ENCODE data around the gene CGNL1.

The CGNL1 gene

DNA sequence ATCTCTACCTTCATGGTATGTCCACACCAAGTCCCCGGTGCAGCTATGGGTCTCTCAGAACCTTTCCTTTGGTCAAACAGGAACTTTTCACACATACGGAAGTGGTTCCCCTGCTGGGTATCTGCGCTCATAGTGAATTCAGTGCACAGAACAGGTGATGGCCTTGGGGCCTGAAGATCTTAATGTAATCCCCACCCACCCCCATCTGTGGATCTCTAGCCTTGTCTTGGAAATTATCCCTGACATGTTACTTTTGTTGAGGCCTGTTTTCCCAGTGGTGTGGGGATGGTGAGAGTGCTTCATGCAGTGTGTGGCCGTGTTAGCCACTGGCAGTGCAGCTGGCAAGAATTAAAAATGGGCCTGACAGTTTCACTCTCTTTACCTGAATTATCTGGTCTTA is 143.5 kb downstream of the CGNL1 start:
- no peaks in the 10 kb centered on the region for H3K4me1 ChIP-seq (ENCODE audit: insufficient read depth, low read length, poor library complexity, severe bottlenecking)

DNA sequence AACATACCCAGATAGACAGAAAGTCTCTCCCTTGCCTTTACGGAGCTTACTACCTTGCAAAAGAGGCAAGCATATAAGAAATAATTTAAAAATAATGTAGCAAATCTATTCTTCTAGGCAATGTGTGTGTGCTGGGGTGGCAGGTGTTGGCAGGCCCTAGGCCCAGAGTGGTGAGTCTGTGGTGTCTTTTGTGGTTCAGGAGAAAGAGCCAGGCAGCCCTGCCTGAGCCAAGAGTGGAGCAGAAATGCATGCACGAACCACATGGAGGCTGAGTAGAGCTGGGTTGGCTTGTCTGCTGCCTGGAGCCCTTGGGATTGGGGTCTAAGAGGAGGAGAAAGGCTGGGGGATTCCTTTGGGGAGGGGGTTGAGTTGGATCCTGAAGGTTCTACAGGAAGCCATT is 145.2 kb downstream of the CGNL1 start:
- H3K4me3 ChIP-seq (ENCODE audit: low read length, poor library complexity, severe bottlenecking) = no peak overlapping the region
- TF ChIP-seq, protein P1, sequence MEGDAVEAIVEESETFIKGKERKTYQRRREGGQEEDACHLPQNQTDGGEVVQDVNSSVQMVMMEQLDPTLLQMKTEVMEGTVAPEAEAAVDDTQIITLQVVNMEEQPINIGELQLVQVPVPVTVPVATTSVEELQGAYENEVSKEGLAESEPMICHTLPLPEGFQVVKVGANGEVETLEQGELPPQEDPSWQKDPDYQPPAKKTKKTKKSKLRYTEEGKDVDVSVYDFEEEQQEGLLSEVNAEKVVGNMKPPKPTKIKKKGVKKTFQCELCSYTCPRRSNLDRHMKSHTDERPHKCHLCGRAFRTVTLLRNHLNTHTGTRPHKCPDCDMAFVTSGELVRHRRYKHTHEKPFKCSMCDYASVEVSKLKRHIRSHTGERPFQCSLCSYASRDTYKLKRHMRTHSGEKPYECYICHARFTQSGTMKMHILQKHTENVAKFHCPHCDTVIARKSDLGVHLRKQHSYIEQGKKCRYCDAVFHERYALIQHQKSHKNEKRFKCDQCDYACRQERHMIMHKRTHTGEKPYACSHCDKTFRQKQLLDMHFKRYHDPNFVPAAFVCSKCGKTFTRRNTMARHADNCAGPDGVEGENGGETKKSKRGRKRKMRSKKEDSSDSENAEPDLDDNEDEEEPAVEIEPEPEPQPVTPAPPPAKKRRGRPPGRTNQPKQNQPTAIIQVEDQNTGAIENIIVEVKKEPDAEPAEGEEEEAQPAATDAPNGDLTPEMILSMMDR (conservative IDR thresholded peaks at IDR 0.05; ENCODE audit: low read length) = no peak
- no peak for TF ChIP-seq EZH2phosphoT487 (IDR thresholded peaks at IDR 0.05; ENCODE audit: borderline replicate concordance)
- no peaks in the 10 kb centered on the region for H3F3A ChIP-seq (ENCODE audit: low read depth)
- H3K4me2 ChIP-seq (ENCODE audit: low read depth, low read length, poor library complexity, severe bottlenecking) = no peak overlapping the region
- H3K9me2 ChIP-seq (replicated peaks; ENCODE audit: low read depth, low read length) = no peaks in the 10 kb centered on the region
- no peaks in the 10 kb centered on the region for H3K36me3 ChIP-seq (ENCODE audit: insufficient read depth, low read length)
- H3K79me2 ChIP-seq (ENCODE audit: insufficient read depth, low read length) = no peaks in the 10 kb centered on the region
- no peaks in the 10 kb centered on the region for H3K27me3 ChIP-seq (ENCODE audit: insufficient read depth, low read length, poor library complexity, severe bottlenecking)
- no peaks in the 10 kb centered on the region for H4K20me1 ChIP-seq (ENCODE audit: insufficient read depth, low read length, poor library complexity, severe bottlenecking)
- H3K9me3 ChIP-seq (ENCODE audit: insufficient read depth, low read depth, low read length) = no peaks in the 10 kb centered on the region
- H3K9ac ChIP-seq (ENCODE audit: low read depth, low read length, poor library complexity, severe bottlenecking) = no peak overlapping the region
- H3K4me1 ChIP-seq (ENCODE audit: insufficient read depth, low read length, poor library complexity, severe bottlenecking) = no peaks in the 10 kb centered on the region
- H2AFZ ChIP-seq (ENCODE audit: low read length) = no peak overlapping the region

More for the DNA sequence above, 143.5 kb downstream of the CGNL1 start:
- Histone ChIP-seq H3K9ac (ENCODE audit: low read depth, low read length, poor library complexity, severe bottlenecking) (no peak overlapping the region), H3K4me3 (ENCODE audit: low read length, poor library complexity, severe bottlenecking) (no peak overlapping the region), H4K20me1 (ENCODE audit: insufficient read depth, low read length, poor library complexity, severe bottlenecking) (no peaks in the 10 kb centered on the region), H3K27me3 (ENCODE audit: insufficient read depth, low read length, poor library complexity, severe bottlenecking) (no peaks in the 10 kb centered on the region), H3F3A (ENCODE audit: low read depth) (no peaks in the 10 kb centered on the region), H2AFZ (ENCODE audit: low read length) (no peak overlapping the region), H3K36me3 (ENCODE audit: insufficient read depth, low read length) (no peaks in the 10 kb centered on the region), H3K9me2 (replicated peaks; ENCODE audit: low read depth, low read length) (no peaks in the 10 kb centered on the region), H3K79me2 (ENCODE audit: insufficient read depth, low read length) (no peaks in the 10 kb centered on the region), H3K4me2 (ENCODE audit: low read depth, low read length, poor library complexity, severe bottlenecking) (no peak overlapping the region), H3K9me3 (ENCODE audit: insufficient read depth, low read depth, low read length) (no peaks in the 10 kb centered on the region)
- TF ChIP-seq, protein P1 (conservative IDR thresholded peaks at IDR 0.05; ENCODE audit: low read length) = no peak

DNA sequence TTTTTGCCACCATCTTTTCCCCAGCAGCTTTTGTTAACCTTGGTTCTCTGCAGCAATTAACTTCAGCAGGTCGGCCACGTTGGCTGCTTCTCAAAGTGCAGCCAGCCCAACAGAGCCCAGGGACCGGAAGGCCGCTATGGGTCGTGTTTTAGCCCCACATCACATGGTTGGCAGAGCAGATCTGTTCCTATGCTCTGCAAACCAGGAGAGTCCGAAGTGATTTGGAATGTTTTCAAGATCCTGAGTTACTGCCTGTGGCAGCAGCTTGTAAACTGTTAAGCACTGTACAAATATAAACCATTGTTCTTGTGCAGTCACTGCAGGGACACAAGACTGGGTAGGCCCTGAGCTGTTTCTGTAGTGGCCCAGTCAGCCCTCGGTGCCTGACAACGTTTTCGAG is 145.8 kb downstream of the CGNL1 start:
- no peak overlapping the region for H3K9ac ChIP-seq (ENCODE audit: low read depth, low read length, poor library complexity, severe bottlenecking)
- H3K9me3 ChIP-seq (ENCODE audit: insufficient read depth, low read depth, low read length) = no peaks in the 10 kb centered on the region
- no peak overlapping the region for H2AFZ ChIP-seq (ENCODE audit: low read length)
- no peaks in the 10 kb centered on the region for H3K36me3 ChIP-seq (ENCODE audit: insufficient read depth, low read length)
- TF ChIP-seq, protein P1 (conservative IDR thresholded peaks at IDR 0.05; ENCODE audit: low read length) = no peak
- no peak for TF ChIP-seq EZH2phosphoT487 (IDR thresholded peaks at IDR 0.05; ENCODE audit: borderline replicate concordance)
- no peaks in the 10 kb centered on the region for H4K20me1 ChIP-seq (ENCODE audit: insufficient read depth, low read length, poor library complexity, severe bottlenecking)
- no peaks in the 10 kb centered on the region for H3F3A ChIP-seq (ENCODE audit: low read depth)
- no peaks in the 10 kb centered on the region for H3K4me1 ChIP-seq (ENCODE audit: insufficient read depth, low read length, poor library complexity, severe bottlenecking)
- no peaks in the 10 kb centered on the region for H3K9me2 ChIP-seq (replicated peaks; ENCODE audit: low read depth, low read length)
- H3K4me2 ChIP-seq (ENCODE audit: low read depth, low read length, poor library complexity, severe bottlenecking) = no peak overlapping the region
- no peak overlapping the region for H3K4me3 ChIP-seq (ENCODE audit: low read length, poor library complexity, severe bottlenecking)
- no peaks in the 10 kb centered on the region for H3K27me3 ChIP-seq (ENCODE audit: insufficient read depth, low read length, poor library complexity, severe bottlenecking)
- no peaks in the 10 kb centered on the region for H3K79me2 ChIP-seq (ENCODE audit: insufficient read depth, low read length)

Data from Loucy (cell line).